ENCODE measurements around the gene LUC7L2. TPM values are rescaled to one million over a fixed set of nuclear protein-coding genes. Genes with fewer than 3 reads are reported as not detected.

Gene LUC7L2
- total and polyA plus RNA-seq, 9 of the 15 experiments (the other 6 are each of a cell fraction or from before 2014, with no cell fraction given), result 56.1 to 207 (median 141) TPM

GRCh38 chr7:139393621-139394211, 34.0 kb downstream of the LUC7L2 start:
- ATAC-seq, result peak; percentile 34
- CTCF ChIA-PET (ENCODE audit: low intra/inter-chr PET ratio), result no interaction called here
- Histone ChIP-seq H3K27me3 (ENCODE audit: control insufficient read depth in 2 of 2, insufficient read depth in 2 of 2, low read length in 2 of 2) (no peaks in the 10 kb centered on the region), H4K20me1 (replicated peaks; ENCODE audit: control insufficient read depth, insufficient read depth, low read length) (no peaks in the 10 kb centered on the region), H3K4me1 (replicated peaks in 1 of 2; ENCODE audit: control insufficient read depth in 2 of 2, insufficient read depth in 2 of 2, low read length in 2 of 2) (no peaks in the 10 kb centered on the region), H3K27ac (ENCODE audit: extremely low read depth, low read depth, low read length) (no peak overlapping the region), H3K4me2 (ENCODE audit: insufficient read depth, low read length) (no peak overlapping the region), H3K4me3 (no peak overlapping the region), H3K79me2 (ENCODE audit: control insufficient read depth, insufficient read depth, low read length) (peaks cover 86% of the 10 kb centered on the region), H3K36me3 (ENCODE audit: control insufficient read depth, insufficient read depth, low read length) (peaks cover 86% of the 10 kb centered on the region), H2AFZ (ENCODE audit: low read depth, low read length) (no peak overlapping the region), H3K9me3 (replicated peaks; ENCODE audit: control insufficient read depth, insufficient read depth, low read depth, low read length) (no peaks in the 10 kb centered on the region), H3K9ac (ENCODE audit: insufficient read depth in 1 of 2, low read depth in 2 of 2, low read length in 2 of 2) (no peak overlapping the region), H3K9me1 (ENCODE audit: control insufficient read depth, insufficient read depth, low read length) (no peaks in the 10 kb centered on the region)
- FAIRE-seq, result no peak
- POLR2A ChIA-PET, result interaction anchor here (0.6 to 1.3 kb wide), 6 partner anchors 8 to 328 kb away, joined by 3 to 5 read pairs (median 3); no protein-coding TSS in a partner anchor
- 100% methylated on average over 1 of the region's 1 CpG for WGBS (ENCODE audit: insufficient coverage, low coverage, missing lambda C conversion rate)
- BruUV-seq (replicated peaks), result no TSS peak
- in situ Hi-C loops (cut with MboI) (no loop called here), intact Hi-C loops (cut with micrococcal nuclease) (no loop called here)
- DNase-seq (ENCODE audit: extremely low read depth in 1 of 4, low spot score in 3 of 4), result no peak
- TF ChIP-seq ARID4B (CRISPR knock-in tag; IDR thresholded peaks at IDR 0.05) (no peak), NCOA2 (IDR thresholded peaks at IDR 0.05; ENCODE audit: partially characterized antibody in 2 of 2) (no peak), MEF2A (IDR thresholded peaks at IDR 0.05; ENCODE audit: control insufficient read depth, low read depth, low read length) (no peak), NEUROD1 (IDR thresholded peaks at IDR 0.05; ENCODE audit: borderline replicate concordance, low read depth, low read length, partially characterized antibody) (no peak), ZKSCAN3 (CRISPR knock-in tag; IDR thresholded peaks at IDR 0.05) (no peak), KLF13 (tag; IDR thresholded peaks at IDR 0.05; ENCODE audit: borderline replicate concordance, low read depth) (no peak), ZNF695 (CRISPR knock-in tag; IDR thresholded peaks at IDR 0.05) (no peak), CBX5 (IDR thresholded peaks at IDR 0.05; ENCODE audit: borderline replicate concordance, low read depth) (no peak), ZBTB17 (CRISPR knock-in tag; IDR thresholded peaks at IDR 0.05) (no peak), ZNF449 (CRISPR knock-in tag; IDR thresholded peaks at IDR 0.05) (no peak), LCOR (CRISPR knock-in tag; IDR thresholded peaks at IDR 0.05) (no peak)
- TF ChIP-seq, protein P1, sequence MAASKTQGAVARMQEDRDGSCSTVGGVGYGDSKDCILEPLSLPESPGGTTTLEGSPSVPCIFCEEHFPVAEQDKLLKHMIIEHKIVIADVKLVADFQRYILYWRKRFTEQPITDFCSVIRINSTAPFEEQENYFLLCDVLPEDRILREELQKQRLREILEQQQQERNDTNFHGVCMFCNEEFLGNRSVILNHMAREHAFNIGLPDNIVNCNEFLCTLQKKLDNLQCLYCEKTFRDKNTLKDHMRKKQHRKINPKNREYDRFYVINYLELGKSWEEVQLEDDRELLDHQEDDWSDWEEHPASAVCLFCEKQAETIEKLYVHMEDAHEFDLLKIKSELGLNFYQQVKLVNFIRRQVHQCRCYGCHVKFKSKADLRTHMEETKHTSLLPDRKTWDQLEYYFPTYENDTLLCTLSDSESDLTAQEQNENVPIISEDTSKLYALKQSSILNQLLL (CRISPR knock-in tag; IDR thresholded peaks at IDR 0.05; ENCODE audit: borderline replicate concordance), result no peak
- TF ChIP-seq, protein P2, sequence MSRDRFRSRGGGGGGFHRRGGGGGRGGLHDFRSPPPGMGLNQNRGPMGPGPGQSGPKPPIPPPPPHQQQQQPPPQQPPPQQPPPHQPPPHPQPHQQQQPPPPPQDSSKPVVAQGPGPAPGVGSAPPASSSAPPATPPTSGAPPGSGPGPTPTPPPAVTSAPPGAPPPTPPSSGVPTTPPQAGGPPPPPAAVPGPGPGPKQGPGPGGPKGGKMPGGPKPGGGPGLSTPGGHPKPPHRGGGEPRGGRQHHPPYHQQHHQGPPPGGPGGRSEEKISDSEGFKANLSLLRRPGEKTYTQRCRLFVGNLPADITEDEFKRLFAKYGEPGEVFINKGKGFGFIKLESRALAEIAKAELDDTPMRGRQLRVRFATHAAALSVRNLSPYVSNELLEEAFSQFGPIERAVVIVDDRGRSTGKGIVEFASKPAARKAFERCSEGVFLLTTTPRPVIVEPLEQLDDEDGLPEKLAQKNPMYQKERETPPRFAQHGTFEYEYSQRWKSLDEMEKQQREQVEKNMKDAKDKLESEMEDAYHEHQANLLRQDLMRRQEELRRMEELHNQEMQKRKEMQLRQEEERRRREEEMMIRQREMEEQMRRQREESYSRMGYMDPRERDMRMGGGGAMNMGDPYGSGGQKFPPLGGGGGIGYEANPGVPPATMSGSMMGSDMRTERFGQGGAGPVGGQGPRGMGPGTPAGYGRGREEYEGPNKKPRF (IDR thresholded peaks at IDR 0.05; ENCODE audit: low read depth, low read length), result no peak
